ENCODE measurements around the gene NFATC2. TPM values are rescaled to one million over a fixed set of nuclear protein-coding genes. Genes with fewer than 3 reads are reported as not detected.
A peak's percentile ranks its signal among the peaks of the same experiment; 100 is the strongest.

The NFATC2 gene
- polyA plus RNA-seq, 1 of the 3 experiments (the other 2 are of a cell fraction) = 0.36 TPM

DNA sequence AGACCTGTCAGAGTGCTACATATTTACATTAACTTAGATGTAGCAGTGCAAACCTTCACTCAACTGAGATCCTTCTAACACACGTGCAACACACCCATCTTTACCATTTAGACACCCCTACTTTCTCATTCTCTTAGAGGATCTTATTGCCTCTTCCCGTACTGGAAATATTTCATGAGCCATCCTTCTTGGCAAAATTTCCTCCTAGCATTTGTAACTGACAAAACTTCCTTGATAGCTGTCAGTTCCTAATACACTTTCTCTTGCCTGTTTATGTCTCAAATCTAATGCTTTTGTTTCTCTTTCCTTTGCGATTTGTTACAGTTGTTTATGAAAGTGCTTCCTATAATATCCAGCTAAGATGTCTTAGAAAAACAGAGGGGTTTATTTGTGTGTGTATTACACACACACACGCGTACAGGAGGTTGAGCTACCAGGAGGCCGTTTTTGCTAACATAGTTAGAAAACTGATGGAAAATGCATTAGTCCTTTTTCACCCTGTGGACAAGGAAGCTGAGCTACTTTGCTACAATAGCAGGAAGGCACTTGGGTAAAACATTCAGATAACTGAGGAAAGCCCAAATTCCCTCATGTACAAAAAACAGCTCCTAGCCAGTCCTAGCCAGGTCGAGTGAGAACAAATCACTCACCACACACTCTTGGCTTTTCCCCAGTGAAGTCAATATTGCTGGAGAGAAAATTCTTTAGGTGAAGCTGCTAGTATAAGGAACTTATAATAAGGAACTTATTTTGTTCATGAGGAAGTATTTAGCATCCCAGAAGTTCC lies 153.6 kb downstream of the NFATC2 start:
- Histone ChIP-seq H3K79me2 (ENCODE audit: insufficient read depth) (no peaks in the 10 kb centered on the region), H3K27me3 (ENCODE audit: insufficient read depth) (no peaks in the 10 kb centered on the region), H3K36me3 (replicated peaks in 1 of 2; ENCODE audit: control insufficient read depth in 1 of 2, insufficient read depth in 2 of 2, low read length in 1 of 2) (no peaks in the 10 kb centered on the region), H3K27ac (ENCODE audit: low read depth in 2 of 2, low read length in 1 of 2) (peak overlapping the region in 1 of 2 experiments; percentile 50; a peak in 2 of 4 replicates), H3K9me2 (no peaks in the 10 kb centered on the region), H4K20me1 (ENCODE audit: insufficient read depth) (no peaks in the 10 kb centered on the region), H3K4me1 (ENCODE audit: control insufficient read depth in 1 of 2, insufficient read depth in 2 of 2, low read depth in 1 of 2, low read length in 1 of 2) (peaks cover 0 to 10% of the 10 kb centered on the region in 2 experiments; a peak in 2 of 4 replicates), H2AFZ (ENCODE audit: low read depth) (no peak overlapping the region), H3K4me2 (no peak overlapping the region), H3F3A (replicated peaks; ENCODE audit: insufficient read depth) (peaks cover 12% of the 10 kb centered on the region), H3K9me3 (no peaks in the 10 kb centered on the region), H3K4me3 (ENCODE audit: low read depth in 2 of 2, low read length in 1 of 2) (no peak overlapping the region), H3K9ac (peak overlapping the region; percentile 9; the same call in 1 of the 2 replicates)
- CTCF ChIA-PET = interaction anchor here (0.9 to 5.5 kb wide), 6 partner anchors 13 to 235 kb away, joined by 3 to 36 read pairs (median 4); no protein-coding TSS in a partner anchor
- no peak for DNase-seq
- POLR2A ChIA-PET = no interaction called here
- 63% methylated on average over 7 of the region's 7 CpGs for WGBS (ENCODE audit: low lambda C conversion rate)
- TF ChIP-seq, protein P1, sequence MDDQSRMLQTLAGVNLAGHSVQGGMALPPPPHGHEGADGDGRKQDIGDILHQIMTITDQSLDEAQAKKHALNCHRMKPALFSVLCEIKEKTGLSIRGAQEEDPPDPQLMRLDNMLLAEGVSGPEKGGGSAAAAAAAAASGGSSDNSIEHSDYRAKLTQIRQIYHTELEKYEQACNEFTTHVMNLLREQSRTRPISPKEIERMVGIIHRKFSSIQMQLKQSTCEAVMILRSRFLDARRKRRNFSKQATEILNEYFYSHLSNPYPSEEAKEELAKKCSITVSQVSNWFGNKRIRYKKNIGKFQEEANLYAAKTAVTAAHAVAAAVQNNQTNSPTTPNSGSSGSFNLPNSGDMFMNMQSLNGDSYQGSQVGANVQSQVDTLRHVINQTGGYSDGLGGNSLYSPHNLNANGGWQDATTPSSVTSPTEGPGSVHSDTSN (IDR thresholded peaks at IDR 0.05) = peak; percentile 66
- TF ChIP-seq NRF1 (IDR thresholded peaks at IDR 0.05; ENCODE audit: low read depth, low read length) = no peak

DNA sequence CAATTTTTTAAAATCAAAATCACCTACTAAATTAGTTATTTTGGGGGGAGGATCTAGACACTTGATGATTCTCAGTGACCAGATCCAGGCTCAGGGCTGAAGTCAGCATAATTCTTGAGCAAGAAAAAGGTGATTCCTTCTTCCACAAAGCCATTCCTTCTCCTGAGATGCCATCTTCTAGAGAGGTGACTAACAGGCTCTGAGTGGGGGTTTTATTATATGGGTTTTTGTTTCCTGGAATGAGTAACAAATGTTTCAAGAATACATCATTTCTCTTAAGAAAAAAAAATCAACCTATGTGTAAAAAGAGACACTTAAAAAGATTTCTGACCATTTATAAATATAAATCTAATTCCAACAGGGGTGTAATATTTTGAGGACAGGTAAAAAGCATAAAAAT lies 154.3 kb downstream of the NFATC2 start:
- no peak overlapping the region for H3K4me2 ChIP-seq
- H3F3A ChIP-seq (replicated peaks; ENCODE audit: insufficient read depth) = peaks cover 12% of the 10 kb centered on the region
- TF ChIP-seq, protein P2, sequence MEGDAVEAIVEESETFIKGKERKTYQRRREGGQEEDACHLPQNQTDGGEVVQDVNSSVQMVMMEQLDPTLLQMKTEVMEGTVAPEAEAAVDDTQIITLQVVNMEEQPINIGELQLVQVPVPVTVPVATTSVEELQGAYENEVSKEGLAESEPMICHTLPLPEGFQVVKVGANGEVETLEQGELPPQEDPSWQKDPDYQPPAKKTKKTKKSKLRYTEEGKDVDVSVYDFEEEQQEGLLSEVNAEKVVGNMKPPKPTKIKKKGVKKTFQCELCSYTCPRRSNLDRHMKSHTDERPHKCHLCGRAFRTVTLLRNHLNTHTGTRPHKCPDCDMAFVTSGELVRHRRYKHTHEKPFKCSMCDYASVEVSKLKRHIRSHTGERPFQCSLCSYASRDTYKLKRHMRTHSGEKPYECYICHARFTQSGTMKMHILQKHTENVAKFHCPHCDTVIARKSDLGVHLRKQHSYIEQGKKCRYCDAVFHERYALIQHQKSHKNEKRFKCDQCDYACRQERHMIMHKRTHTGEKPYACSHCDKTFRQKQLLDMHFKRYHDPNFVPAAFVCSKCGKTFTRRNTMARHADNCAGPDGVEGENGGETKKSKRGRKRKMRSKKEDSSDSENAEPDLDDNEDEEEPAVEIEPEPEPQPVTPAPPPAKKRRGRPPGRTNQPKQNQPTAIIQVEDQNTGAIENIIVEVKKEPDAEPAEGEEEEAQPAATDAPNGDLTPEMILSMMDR (IDR thresholded peaks at IDR 0.05) = no peak
- TF ChIP-seq TCF12 (IDR thresholded peaks at IDR 0.05) = 0 out of 2 replicates have a peak, but pooled peaks have one; percentile 9
- TF ChIP-seq NRF1 (IDR thresholded peaks at IDR 0.05; ENCODE audit: low read depth, low read length) = no peak
- TF ChIP-seq YY1 (IDR thresholded peaks at IDR 0.05; ENCODE audit: low read depth) = no peak
- no peak for TF ChIP-seq SIN3A (IDR thresholded peaks at IDR 0.05; ENCODE audit: borderline replicate concordance, low read depth, low read length)
- TF ChIP-seq, protein P3, sequence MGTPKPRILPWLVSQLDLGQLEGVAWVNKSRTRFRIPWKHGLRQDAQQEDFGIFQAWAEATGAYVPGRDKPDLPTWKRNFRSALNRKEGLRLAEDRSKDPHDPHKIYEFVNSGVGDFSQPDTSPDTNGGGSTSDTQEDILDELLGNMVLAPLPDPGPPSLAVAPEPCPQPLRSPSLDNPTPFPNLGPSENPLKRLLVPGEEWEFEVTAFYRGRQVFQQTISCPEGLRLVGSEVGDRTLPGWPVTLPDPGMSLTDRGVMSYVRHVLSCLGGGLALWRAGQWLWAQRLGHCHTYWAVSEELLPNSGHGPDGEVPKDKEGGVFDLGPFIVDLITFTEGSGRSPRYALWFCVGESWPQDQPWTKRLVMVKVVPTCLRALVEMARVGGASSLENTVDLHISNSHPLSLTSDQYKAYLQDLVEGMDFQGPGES (IDR thresholded peaks at IDR 0.05; ENCODE audit: low read depth, low read length) = no peak
- peak; percentile 41; the same call in 1 of the 2 replicates for TF ChIP-seq FOSL2 (IDR thresholded peaks at IDR 0.05; ENCODE audit: borderline replicate concordance, low read depth)
- TF ChIP-seq, protein P4, sequence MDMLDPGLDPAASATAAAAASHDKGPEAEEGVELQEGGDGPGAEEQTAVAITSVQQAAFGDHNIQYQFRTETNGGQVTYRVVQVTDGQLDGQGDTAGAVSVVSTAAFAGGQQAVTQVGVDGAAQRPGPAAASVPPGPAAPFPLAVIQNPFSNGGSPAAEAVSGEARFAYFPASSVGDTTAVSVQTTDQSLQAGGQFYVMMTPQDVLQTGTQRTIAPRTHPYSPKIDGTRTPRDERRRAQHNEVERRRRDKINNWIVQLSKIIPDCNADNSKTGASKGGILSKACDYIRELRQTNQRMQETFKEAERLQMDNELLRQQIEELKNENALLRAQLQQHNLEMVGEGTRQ (IDR thresholded peaks at IDR 0.05; ENCODE audit: borderline replicate concordance, low read depth, low read length) = no peak
- TF ChIP-seq TEAD4 (IDR thresholded peaks at IDR 0.05; ENCODE audit: borderline replicate concordance, insufficient read depth) = no peak
- H3K9me2 ChIP-seq = no peaks in the 10 kb centered on the region
- H3K4me3 ChIP-seq (ENCODE audit: low read depth in 2 of 2, low read length in 1 of 2) = no peak overlapping the region
- ChIA-PET POLR2A (no interaction called here), CTCF (interaction anchor here (1.1 to 5.5 kb wide), 6 partner anchors 9 to 208 kb away, joined by 3 to 46 read pairs (median 15); no protein-coding TSS in a partner anchor)
- H3K27me3 ChIP-seq (ENCODE audit: insufficient read depth) = no peaks in the 10 kb centered on the region
- peaks cover 0 to 10% of the 10 kb centered on the region in 2 experiments; a peak in 2 of 4 replicates for H3K4me1 ChIP-seq (ENCODE audit: control insufficient read depth in 1 of 2, insufficient read depth in 2 of 2, low read depth in 1 of 2, low read length in 1 of 2)
- H3K36me3 ChIP-seq (replicated peaks in 1 of 2; ENCODE audit: control insufficient read depth in 1 of 2, insufficient read depth in 2 of 2, low read length in 1 of 2) = no peaks in the 10 kb centered on the region
- no peaks in the 10 kb centered on the region for H4K20me1 ChIP-seq (ENCODE audit: insufficient read depth)
- no peaks in the 10 kb centered on the region for H3K79me2 ChIP-seq (ENCODE audit: insufficient read depth)
- H3K9ac ChIP-seq = peak overlapping the region; percentile 9; the same call in 1 of the 2 replicates
- peak overlapping the region in 1 of 2 experiments; percentile 50; a peak in 2 of 4 replicates for H3K27ac ChIP-seq (ENCODE audit: low read depth in 2 of 2, low read length in 1 of 2)
- no peak for DNase-seq
- H3K9me3 ChIP-seq = no peaks in the 10 kb centered on the region
- no peak overlapping the region for H2AFZ ChIP-seq (ENCODE audit: low read depth)
